ENCODE data around the gene PSME1. TPM values are rescaled to one million over a fixed set of nuclear protein-coding genes. Genes with fewer than 3 reads are reported as not detected.

The PSME1 gene
- total and polyA plus RNA-seq, 2 donors (not counting 3 experiments of a cell fraction or from before 2014, with no cell fraction given), result 98.1 to 135 TPM

DNA sequence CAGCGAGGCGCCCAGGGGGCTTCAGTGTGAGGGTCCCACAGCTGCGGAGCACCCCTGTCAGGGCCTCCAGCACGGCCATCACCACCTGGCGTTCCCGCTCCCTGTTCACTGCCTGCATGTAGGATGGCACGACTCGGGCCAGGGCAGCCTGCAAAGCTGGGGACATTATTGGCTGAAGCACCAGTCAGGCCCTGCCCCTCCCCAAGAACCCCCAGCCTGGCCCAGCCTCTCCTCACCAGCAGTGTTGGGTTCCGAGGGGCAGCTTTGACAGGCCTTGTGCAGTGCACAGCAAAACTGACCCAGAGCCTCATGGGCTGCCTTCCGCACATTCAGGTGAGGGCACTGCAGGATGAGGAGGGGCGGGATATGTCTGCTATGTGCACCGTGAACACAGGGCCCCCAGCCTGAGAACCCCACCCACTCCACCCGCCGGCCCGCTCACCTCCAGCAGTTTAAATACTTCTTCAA lies 47.1 kb downstream of the PSME1 start:
- BruUV-seq (replicated peaks), result no TSS peak
- Histone ChIP-seq H2AFZ (ENCODE audit: low read depth, low read length) (no peak overlapping the region), H3K4me1 (ENCODE audit: control insufficient read depth, extremely low read depth, insufficient read depth, low read length) (peaks cover 6% of the 10 kb centered on the region), H3K4me3 (replicated peaks in 1 of 3; ENCODE audit: insufficient read depth in 1 of 3, low read depth in 1 of 3, low read length in 3 of 3) (no peak overlapping the region), H3K27ac (ENCODE audit: insufficient read depth, low read depth, low read length) (no peak overlapping the region), H3K9me1 (replicated peaks; ENCODE audit: control insufficient read depth, extremely low read depth, insufficient read depth, low read length) (no peaks in the 10 kb centered on the region), H3K9ac (replicated peaks; ENCODE audit: extremely low read depth, insufficient read depth, low read length) (no peak overlapping the region), H3K9me3 (replicated peaks; ENCODE audit: control insufficient read depth, insufficient read depth, low read length) (no peaks in the 10 kb centered on the region), H3K36me3 (ENCODE audit: control insufficient read depth in 2 of 2, extremely low read depth in 1 of 2, insufficient read depth in 2 of 2, low read length in 2 of 2) (peaks cover 0 to 40% of the 10 kb centered on the region in 2 experiments), H3K4me2 (ENCODE audit: insufficient read depth, low read length) (no peak overlapping the region), H4K20me1 (replicated peaks; ENCODE audit: control insufficient read depth, extremely low read depth, insufficient read depth, low read length) (no peaks in the 10 kb centered on the region), H3K79me2 (ENCODE audit: control insufficient read depth, insufficient read depth, low read length) (peaks cover 5% of the 10 kb centered on the region), H3K27me3 (ENCODE audit: control insufficient read depth in 2 of 2, insufficient read depth in 2 of 2, low read length in 2 of 2) (no peaks in the 10 kb centered on the region)
- TF ChIP-seq POLR2A (IDR thresholded peaks at IDR 0.05; ENCODE audit: low read depth, low read length) (no peak), EZH2 (IDR thresholded peaks at IDR 0.05; ENCODE audit: borderline replicate concordance, low read depth, low read length, severe bottlenecking) (no peak), FOS (IDR thresholded peaks at IDR 0.05; ENCODE audit: borderline replicate concordance, insufficient read depth, low read length) (no peak), POLR2AphosphoS5 (IDR thresholded peaks at IDR 0.05; ENCODE audit: insufficient read depth, low read depth, low read length) (no peak), MYC (IDR thresholded peaks at IDR 0.05; ENCODE audit: low read depth, low read length) (no peak), JUN (IDR thresholded peaks at IDR 0.05; ENCODE audit: borderline replicate concordance, insufficient read depth, insufficient read length, low read depth) (no peak), GATA2 (IDR thresholded peaks at IDR 0.05; ENCODE audit: insufficient read depth, insufficient read length, low read depth, low read length) (no peak)
- TF ChIP-seq, protein P1, sequence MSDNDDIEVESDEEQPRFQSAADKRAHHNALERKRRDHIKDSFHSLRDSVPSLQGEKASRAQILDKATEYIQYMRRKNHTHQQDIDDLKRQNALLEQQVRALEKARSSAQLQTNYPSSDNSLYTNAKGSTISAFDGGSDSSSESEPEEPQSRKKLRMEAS (IDR thresholded peaks at IDR 0.05; ENCODE audit: insufficient read depth, insufficient read length), result no peak
- TF ChIP-seq, protein P2, sequence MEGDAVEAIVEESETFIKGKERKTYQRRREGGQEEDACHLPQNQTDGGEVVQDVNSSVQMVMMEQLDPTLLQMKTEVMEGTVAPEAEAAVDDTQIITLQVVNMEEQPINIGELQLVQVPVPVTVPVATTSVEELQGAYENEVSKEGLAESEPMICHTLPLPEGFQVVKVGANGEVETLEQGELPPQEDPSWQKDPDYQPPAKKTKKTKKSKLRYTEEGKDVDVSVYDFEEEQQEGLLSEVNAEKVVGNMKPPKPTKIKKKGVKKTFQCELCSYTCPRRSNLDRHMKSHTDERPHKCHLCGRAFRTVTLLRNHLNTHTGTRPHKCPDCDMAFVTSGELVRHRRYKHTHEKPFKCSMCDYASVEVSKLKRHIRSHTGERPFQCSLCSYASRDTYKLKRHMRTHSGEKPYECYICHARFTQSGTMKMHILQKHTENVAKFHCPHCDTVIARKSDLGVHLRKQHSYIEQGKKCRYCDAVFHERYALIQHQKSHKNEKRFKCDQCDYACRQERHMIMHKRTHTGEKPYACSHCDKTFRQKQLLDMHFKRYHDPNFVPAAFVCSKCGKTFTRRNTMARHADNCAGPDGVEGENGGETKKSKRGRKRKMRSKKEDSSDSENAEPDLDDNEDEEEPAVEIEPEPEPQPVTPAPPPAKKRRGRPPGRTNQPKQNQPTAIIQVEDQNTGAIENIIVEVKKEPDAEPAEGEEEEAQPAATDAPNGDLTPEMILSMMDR (IDR thresholded peaks at IDR 0.05; ENCODE audit: extremely low read depth in 1 of 2, insufficient read depth in 1 of 2, low read depth in 1 of 2, low read length in 2 of 2), result no peak
- dilution Hi-C loops (cut with MboI; ENCODE audit: extremely low pct_ligation_motif_present, low sequenced_read_pairs) (no loop called here), intact Hi-C loops (cut with micrococcal nuclease) (no loop called here)
- CTCF ChIA-PET, result interaction anchor here (1.9 kb wide), 1 partner anchor 114 kb away, joined by 7 read pairs; no protein-coding TSS in a partner anchor
- no peak for DNase-seq (ENCODE audit: low read depth, low spot score)
- FAIRE-seq, result no peak
- POLR2A ChIA-PET, result no interaction called here

Measured in endothelial cell of umbilical vein (primary cell).